Measurements from ENCODE around the gene MAPKAP1.
"Not testable (repeated sequence)": the region's sequence is repeated elsewhere in the genome, so short reads cannot be mapped to it uniquely, and the experiment has no call there.

Gene MAPKAP1

DNA sequence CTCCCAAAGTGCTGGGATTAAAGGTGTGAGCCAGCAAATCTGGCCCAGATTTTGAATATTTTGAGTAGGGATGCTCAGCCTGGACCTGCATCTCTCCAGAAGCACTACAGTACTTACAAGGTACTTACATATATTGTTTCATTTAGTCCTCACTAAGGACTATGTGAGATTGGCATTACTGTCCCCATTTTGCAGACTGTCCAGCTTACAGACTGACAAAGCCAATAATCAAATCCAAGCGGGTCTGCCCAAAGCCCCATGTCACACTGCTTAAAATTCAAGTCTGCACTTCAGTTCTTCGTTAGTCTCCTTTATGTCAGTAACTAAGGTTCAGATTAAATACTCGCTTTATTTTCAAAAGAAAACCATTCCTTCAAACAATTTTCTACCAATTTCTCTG lies 7.1 kb downstream of the MAPKAP1 start:
- ChIA-PET CTCF (interaction anchor here (0.6 kb wide), 1 partner anchor 90 kb away, joined by 8 read pairs; no protein-coding TSS in a partner anchor), POLR2A (no interaction called here)
- TF ChIP-seq CTBP1 (IDR thresholded peaks at IDR 0.05; ENCODE audit: borderline replicate concordance) = no peak
- no peak for TF ChIP-seq FOXM1 (IDR thresholded peaks at IDR 0.05; ENCODE audit: borderline replicate concordance)
- TF ChIP-seq SP1 (IDR thresholded peaks at IDR 0.05) = no peak
- TF ChIP-seq L3MBTL2 (conservative IDR thresholded peaks at IDR 0.05) = no peak
- TF ChIP-seq HDGF (IDR thresholded peaks at IDR 0.05; ENCODE audit: borderline replicate concordance) = no peak
- no peak for TF ChIP-seq ELF4 (IDR thresholded peaks at IDR 0.05)
- TF ChIP-seq SUZ12 (IDR thresholded peaks at IDR 0.05) = no peak
- DNase-seq (ENCODE audit: extremely low spot score) = no peak

DNA sequence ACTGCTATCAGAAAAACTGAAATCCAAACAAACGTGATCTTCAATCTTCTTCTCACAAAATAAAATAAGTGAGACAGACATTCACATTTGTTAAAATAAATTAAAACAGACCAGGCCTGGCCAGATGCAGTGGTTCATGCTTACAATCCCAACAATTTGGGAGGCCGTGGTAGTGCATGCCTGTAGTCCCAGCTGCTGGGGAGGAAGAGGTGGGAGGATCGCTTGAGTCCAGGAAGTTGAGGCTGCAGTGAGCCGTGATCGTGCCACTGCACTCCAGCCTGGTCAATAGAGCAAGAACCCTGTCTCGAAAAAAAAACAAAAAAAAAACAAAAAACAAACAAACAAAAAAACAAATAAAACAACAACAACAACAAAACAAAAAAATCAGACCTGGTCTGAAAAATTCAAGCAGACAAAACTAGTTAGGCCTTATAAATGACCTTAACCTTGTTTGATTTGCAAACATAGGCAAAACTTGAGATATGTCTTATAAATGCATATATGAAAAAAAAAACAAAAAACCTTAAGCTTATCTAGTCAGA lies 10.8 kb downstream of the MAPKAP1 start:
- TF ChIP-seq CTBP1 (IDR thresholded peaks at IDR 0.05; ENCODE audit: borderline replicate concordance) (no peak), SP1 (IDR thresholded peaks at IDR 0.05) (no peak), TARDBP (IDR thresholded peaks at IDR 0.05) (no peak), FOXM1 (IDR thresholded peaks at IDR 0.05; ENCODE audit: borderline replicate concordance) (no peak), ARNT (IDR thresholded peaks at IDR 0.05) (no peak), L3MBTL2 (conservative IDR thresholded peaks at IDR 0.05) (no peak), ELF4 (IDR thresholded peaks at IDR 0.05) (no peak), FOXK2 (IDR thresholded peaks at IDR 0.05) (no peak), SUZ12 (IDR thresholded peaks at IDR 0.05) (no peak), BHLHE40 (IDR thresholded peaks at IDR 0.05; ENCODE audit: borderline replicate concordance) (no peak), ZNF384 (IDR thresholded peaks at IDR 0.05) (no peak), FOXA1 (IDR thresholded peaks at IDR 0.05) (no peak)
- TF ChIP-seq, protein P1, sequence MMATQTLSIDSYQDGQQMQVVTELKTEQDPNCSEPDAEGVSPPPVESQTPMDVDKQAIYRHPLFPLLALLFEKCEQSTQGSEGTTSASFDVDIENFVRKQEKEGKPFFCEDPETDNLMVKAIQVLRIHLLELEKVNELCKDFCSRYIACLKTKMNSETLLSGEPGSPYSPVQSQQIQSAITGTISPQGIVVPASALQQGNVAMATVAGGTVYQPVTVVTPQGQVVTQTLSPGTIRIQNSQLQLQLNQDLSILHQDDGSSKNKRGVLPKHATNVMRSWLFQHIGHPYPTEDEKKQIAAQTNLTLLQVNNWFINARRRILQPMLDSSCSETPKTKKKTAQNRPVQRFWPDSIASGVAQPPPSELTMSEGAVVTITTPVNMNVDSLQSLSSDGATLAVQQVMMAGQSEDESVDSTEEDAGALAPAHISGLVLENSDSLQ (IDR thresholded peaks at IDR 0.05) = no peak
- ChIA-PET POLR2A (interaction anchor here (2.1 kb wide), 1 partner anchor 11 kb away, joined by 6 read pairs; the partner anchor contains the start of gene MAPKAP1), CTCF (no interaction called here)
- no peak for DNase-seq (ENCODE audit: extremely low spot score)

DNA sequence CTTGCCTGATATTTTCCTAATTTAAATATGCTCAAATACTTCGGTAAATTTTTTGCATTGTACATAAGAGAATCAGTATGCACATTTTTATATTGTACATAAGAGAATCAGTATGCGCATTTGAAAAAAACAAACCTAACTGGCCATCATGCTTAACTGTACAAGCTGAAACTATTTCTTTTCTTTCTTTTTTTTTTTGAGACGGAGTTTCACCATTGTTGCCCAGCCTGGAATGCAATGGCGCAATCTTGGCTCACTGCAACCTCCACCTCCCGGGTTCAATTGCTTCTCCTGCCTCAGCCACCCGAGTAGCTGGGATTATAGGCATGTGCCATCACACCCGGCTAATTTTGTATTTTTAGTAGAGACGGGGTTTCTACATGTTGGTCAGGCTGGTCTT lies 11.5 kb downstream of the MAPKAP1 start:
- DNase-seq (ENCODE audit: extremely low spot score); CTCF ChIA-PET; POLR2A ChIA-PET: not testable (repeated sequence)

DNA sequence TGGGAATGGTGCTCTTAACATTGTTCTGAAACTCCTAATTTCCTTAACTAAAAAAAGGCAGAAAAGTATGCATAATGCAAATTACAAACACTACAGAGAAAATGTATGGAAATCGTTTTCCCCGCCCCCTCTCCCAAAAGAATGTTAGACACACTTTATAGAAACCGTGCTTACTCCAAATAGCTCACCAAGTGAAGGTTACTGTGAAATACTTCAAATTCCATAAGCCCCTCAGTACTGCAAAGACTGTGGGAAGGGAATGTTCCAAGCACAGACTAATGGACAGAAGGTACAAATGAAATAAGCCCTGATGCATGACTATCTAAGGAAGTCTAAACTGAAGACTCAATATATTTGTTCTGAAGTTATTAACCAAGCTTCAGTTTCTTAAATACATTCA lies 12.5 kb downstream of the MAPKAP1 start:
- DNase-seq (ENCODE audit: extremely low spot score) = no peak
- TF ChIP-seq BHLHE40 (IDR thresholded peaks at IDR 0.05; ENCODE audit: borderline replicate concordance) (no peak), HDGF (IDR thresholded peaks at IDR 0.05; ENCODE audit: borderline replicate concordance) (no peak), TARDBP (IDR thresholded peaks at IDR 0.05) (no peak), LEF1 (IDR thresholded peaks at IDR 0.05; ENCODE audit: borderline replicate concordance) (no peak), ARNT (IDR thresholded peaks at IDR 0.05) (no peak), FOXK2 (IDR thresholded peaks at IDR 0.05) (no peak), L3MBTL2 (conservative IDR thresholded peaks at IDR 0.05) (no peak), ELF4 (IDR thresholded peaks at IDR 0.05) (no peak), CTBP1 (IDR thresholded peaks at IDR 0.05; ENCODE audit: borderline replicate concordance) (no peak), SUZ12 (IDR thresholded peaks at IDR 0.05) (no peak), FOXM1 (IDR thresholded peaks at IDR 0.05; ENCODE audit: borderline replicate concordance) (no peak)
- ChIA-PET POLR2A (no interaction called here), CTCF (no interaction called here)

DNA sequence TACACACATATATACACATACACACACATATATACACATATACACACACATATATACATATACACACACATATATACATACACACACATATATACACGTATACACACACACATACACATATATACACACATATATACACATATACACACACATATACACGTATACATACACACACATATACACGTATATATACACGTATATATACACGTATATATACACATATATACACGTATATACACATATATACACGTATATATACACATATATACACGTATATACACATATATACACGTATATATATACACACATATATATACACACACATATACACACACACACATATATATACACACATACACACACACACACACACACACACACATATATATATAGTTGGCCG lies 13.5 kb downstream of the MAPKAP1 start:
- POLR2A ChIA-PET; CTCF ChIA-PET; DNase-seq (ENCODE audit: extremely low spot score): not testable (repeated sequence)

DNA sequence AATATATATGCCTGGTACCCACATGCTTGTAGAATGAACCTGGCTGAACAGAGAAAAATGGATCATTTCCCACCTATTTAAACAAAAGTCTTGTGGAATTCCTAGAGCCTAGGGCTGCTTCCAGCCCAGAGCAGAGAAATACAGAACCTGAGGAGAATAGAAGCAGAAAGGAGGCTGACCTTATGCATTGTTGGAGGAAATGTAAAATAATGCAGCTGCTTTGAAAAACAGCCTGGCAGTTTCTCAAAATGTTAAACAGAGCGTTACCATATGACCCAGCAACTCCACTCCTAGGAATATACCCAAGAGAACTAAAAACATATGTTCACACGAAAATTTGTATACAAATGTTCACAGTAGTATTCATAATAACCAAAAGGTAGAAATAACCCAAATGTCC lies 15.1 kb downstream of the MAPKAP1 start:
- DNase-seq (ENCODE audit: extremely low spot score) = no peak
- CTCF ChIA-PET = interaction anchor here (0.6 kb wide), 1 partner anchor 12 kb away, joined by 4 read pairs; no protein-coding TSS in a partner anchor
- TF ChIP-seq, protein P1 (IDR thresholded peaks at IDR 0.05) = no peak
- TF ChIP-seq BHLHE40 (IDR thresholded peaks at IDR 0.05; ENCODE audit: borderline replicate concordance) (no peak), FOXK2 (IDR thresholded peaks at IDR 0.05) (no peak), ELF4 (IDR thresholded peaks at IDR 0.05) (no peak), ARNT (IDR thresholded peaks at IDR 0.05) (no peak), L3MBTL2 (conservative IDR thresholded peaks at IDR 0.05) (no peak), SP1 (IDR thresholded peaks at IDR 0.05) (no peak), ZNF384 (IDR thresholded peaks at IDR 0.05) (no peak), HDGF (IDR thresholded peaks at IDR 0.05; ENCODE audit: borderline replicate concordance) (no peak), LEF1 (IDR thresholded peaks at IDR 0.05; ENCODE audit: borderline replicate concordance) (no peak), CTBP1 (IDR thresholded peaks at IDR 0.05; ENCODE audit: borderline replicate concordance) (no peak), FOXM1 (IDR thresholded peaks at IDR 0.05; ENCODE audit: borderline replicate concordance) (no peak)
- POLR2A ChIA-PET = no interaction called here

DNA sequence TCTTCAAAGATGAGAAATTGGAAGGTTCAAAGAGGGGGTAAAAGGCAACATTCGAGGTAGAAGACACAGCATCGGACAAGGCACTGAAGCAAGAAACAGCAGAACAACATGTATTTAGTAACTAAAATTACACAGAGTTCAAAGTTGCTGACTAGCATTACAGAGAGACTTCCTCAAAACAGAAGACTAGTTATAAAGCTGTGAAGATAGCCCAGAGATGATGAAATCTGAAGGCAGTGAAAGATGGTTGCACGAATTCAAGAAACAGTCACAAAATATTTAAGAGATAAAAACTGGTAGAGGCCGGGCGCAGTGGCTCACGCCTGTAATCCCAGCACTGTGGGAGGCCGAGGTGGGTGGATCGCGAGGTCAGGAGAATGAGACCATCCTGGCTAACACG lies 16.3 kb downstream of the MAPKAP1 start:
- DNase-seq (ENCODE audit: extremely low spot score) = no peak
- ChIA-PET POLR2A (no interaction called here), CTCF (no interaction called here)
- TF ChIP-seq SUZ12 (IDR thresholded peaks at IDR 0.05) (no peak), ELF4 (IDR thresholded peaks at IDR 0.05) (no peak), FOXM1 (IDR thresholded peaks at IDR 0.05; ENCODE audit: borderline replicate concordance) (no peak)

All from HEK293T (cell line).